Fibroblast of the aortic adventitia (primary cell): ENCODE results near the gene CHD1L. TPM values are rescaled to one million over a fixed set of nuclear protein-coding genes. Genes with fewer than 3 reads are reported as not detected.
"Not testable (repeated sequence)": the region's sequence is repeated elsewhere in the genome, so short reads cannot be mapped to it uniquely, and the experiment has no call there.

ENCODE experiments used
- DNase-seq: peaks from one replicate; pipeline ENCODE4 v3.0.0-alpha.2; 2010; ENCODE audit warnings: low read depth
- H3K4me3 ChIP-seq: 2 replicates; pipeline ENCODE4 v1.5.1; 2011; ENCODE audit warnings: low read depth, mild to moderate bottlenecking, control low read depth, low read length, moderate library complexity
- total RNA-seq: library from RNA; depleted of rRNA; stranded (reverse); fragments of >200 nt; gene quantifications from 2 replicates; pipeline ENCODE4 v1.2.3, GENCODE V29; 2012; ENCODE audit warnings: low replicate concordance
- TF ChIP-seq, protein P1 (sequence below): IDR thresholded peaks from 2 replicates; pipeline ENCODE4 v1.5.1; 2011; ENCODE audit warnings: mild to moderate bottlenecking, low read length, control low read depth, inconsistent platforms; ENCODE audit not compliant: insufficient read depth

The CHD1L gene
- total RNA-seq, 1 donor, result 47.2 TPM

DNA sequence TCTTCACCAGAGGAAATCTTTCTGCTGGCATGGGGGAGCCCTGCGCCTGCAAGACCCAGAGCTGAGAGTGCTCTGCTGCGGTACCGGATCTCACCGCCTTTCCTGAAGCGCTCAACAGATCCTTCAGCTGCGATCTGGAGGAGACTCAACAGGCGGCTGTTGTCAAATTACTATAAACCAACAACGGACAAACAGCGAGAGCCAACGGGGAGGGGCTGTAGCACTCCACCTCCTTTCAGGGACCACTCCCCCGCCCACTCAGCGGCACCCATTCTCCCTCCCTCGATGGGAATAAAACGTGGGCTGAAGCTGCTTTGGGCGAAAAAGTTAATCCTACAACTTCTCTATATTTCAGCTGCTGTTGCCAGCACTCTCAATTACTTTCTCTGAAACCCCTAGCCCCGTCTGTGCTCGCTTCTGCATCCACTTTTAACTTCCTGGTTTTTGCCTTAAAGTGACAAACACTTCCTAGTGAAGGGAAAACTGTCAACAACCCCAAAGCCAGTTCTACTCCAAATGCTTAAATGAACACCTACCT is 17.2 kb upstream of the CHD1L start, which contains the start of gene FMO5:
Gene FMO5, minus strand, starts transcription at position 147 of the 538 bp plus-strand sequence. CDS start 310 bp downstream, outside the sequence.
- TF ChIP-seq, protein P1, sequence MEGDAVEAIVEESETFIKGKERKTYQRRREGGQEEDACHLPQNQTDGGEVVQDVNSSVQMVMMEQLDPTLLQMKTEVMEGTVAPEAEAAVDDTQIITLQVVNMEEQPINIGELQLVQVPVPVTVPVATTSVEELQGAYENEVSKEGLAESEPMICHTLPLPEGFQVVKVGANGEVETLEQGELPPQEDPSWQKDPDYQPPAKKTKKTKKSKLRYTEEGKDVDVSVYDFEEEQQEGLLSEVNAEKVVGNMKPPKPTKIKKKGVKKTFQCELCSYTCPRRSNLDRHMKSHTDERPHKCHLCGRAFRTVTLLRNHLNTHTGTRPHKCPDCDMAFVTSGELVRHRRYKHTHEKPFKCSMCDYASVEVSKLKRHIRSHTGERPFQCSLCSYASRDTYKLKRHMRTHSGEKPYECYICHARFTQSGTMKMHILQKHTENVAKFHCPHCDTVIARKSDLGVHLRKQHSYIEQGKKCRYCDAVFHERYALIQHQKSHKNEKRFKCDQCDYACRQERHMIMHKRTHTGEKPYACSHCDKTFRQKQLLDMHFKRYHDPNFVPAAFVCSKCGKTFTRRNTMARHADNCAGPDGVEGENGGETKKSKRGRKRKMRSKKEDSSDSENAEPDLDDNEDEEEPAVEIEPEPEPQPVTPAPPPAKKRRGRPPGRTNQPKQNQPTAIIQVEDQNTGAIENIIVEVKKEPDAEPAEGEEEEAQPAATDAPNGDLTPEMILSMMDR, result peak; percentile 50
- DNase-seq, result peak; percentile 64
- peak within 1 kb of the TSS; percentile 68 for H3K4me3 ChIP-seq

DNA sequence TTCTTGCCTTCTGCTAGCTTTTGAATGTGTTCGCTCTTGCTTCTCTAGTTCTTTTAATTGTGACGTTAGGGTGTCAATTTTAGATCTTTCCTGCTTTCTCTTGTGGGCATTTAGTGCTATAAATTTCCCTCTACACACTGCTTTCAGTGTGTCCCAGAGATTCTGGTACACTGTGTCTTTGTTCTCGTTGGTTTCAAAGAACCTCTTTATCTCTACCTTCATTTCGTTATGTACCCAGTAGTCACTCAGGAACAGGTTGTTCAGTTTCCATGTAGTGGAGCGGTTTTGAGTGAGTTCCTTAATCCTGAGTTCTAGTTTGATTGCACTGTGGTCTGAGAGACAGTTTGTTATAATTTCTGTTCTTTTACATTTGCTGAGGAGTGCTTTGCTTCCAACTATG is 11.5 kb upstream of the CHD1L start:
- not testable (repeated sequence) for DNase-seq, H3K4me3 ChIP-seq

DNA sequence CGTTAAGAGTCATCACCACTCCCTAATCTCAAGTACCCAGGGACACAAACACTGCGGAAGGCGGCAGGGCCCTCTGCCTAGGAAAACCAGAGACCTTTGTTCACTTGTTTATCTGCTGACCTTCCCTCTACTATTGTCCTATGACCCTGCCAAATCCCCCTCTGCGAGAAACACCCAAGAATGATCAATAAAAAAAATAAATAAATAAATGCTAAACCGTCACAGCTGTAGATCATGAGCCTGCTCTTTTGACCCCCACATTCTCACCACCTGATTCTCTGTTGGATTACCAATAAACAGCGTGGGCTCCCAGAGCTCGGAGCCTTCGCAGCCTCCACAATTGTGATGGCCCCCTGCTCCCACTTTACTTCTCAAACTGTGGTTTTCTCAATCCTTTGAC is 8.6 kb upstream of the CHD1L start:
- DNase-seq, H3K4me3 ChIP-seq: not testable (repeated sequence)

DNA sequence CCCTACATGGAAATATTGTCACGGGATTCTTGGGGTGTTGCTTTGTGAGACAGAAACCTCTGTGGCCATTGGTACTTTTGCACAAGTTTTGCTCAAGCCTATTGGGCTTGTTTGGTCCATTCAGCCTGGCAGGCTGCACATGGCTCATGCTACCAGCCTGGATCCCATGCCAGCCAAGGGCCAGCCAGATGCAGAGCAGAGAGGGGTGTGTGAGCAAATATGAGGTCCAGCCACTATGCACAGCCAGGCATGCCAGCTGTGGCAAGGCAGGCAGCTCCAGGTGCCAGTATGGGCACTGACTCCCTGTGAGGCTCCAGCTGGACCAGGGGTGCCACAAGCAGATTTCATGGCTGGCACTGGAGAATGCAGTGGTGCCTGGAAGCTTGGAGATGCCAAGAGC is 6.7 kb upstream of the CHD1L start:
- no peak for DNase-seq
- TF ChIP-seq, protein P1, result no peak
- H3K4me3 ChIP-seq, result no peak overlapping the region

DNA sequence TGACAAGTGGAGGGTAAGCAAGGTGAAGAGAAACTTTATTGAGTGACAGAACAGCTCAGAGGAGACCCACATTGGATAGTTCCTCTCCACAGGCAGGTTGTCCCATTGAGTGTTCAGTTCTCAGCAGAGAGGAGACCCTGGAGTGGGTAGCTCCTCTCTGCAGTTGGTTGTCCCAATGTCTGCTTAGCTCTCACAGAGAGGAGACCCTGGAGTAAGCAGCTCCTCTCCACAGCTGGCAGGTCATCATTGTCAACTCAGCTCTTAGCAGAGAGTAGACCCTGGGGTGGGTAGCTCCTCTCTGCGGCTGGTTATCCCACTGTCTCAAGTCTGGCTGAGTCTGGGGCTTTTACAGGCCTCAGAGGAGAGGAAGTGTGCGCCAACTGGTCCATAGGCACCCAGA is 6.0 kb upstream of the CHD1L start:
- no peak overlapping the region for H3K4me3 ChIP-seq
- TF ChIP-seq, protein P1, result no peak
- DNase-seq, result no peak

DNA sequence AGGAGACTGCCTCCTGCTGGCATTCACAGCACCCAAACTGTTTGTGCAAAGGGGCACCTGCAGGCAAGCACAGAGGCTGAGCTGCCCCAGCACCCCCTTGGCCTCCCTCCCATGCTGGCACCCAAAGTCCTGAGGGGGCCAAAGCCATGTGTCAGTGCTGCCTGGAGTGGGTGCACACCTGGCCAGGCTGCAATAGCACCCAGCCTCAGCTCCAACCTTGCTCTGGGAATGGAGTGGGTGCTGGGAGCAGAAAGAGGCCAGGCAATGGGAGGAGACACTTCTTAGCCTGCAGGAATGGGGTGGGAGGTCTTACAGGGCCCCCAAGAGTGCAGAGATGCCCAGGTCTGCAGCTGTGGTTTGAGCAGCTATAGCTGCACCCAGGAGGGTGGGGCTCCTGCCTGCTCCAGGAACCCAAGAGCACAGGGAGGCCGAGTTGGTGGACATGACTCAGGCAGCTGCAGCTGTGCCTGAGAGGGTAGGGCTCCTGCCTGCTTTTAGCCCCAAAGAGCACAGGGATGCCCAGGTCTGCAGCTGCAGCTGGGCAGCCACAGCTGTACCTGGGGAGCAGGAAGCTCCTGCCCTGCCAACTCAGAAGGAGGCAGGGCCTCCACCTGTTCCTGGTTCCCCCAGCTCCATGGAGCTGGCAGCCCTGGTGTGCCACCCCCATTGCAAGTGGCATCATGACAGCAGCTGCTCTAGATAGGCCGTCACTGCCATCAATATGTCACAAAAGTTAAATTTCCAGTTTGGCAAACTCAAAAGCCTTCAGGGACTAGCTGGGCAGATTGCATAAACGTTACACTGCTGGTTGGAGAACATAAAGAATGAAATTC is 5.3 kb upstream of the CHD1L start:
- H3K4me3 ChIP-seq, result no peak overlapping the region
- DNase-seq, result no peak

DNA sequence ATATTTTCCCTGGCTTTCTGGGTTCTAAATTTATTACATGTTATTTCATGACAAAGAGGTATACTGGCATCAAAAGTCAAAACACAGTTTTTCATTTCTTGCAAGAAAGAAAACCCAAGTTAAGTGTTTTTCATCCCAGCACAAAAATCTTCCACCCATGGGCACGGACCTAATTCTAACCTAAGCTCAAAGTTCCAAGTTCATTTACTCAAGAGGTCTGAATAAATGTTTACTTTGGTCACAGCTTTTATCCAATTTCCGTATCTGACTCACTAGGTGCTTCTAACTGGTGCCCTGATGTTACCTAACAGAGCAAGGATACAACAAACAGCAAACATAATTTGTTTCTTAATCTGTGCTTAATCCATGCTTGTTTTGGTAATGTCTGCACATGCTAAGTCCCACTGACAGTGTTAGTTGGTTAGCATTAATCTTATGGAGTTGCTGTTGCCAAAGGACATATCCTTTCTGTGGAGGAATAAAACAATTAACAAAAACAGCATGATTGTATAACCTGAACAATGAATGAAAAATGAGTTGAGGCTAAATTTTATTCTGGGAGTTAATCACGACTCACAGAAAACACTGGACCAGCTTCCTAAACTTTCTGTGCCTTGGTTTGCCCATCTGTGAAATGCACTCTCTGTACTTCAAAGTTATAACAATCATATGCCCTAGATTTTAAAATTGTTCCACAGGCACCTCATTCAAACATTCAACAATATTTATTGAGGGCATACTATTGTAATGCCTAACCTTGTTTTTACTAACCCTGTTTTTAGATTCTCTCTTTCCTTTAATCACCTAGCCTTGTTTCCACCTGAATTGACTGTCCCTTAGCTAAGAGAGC is 4.2 kb upstream of the CHD1L start:
- no peak for DNase-seq
- no peak overlapping the region for H3K4me3 ChIP-seq
- TF ChIP-seq, protein P1, result no peak

More for the DNA sequence above, 5.3 kb upstream of the CHD1L start:
- TF ChIP-seq, protein P1, result no peak
